ENCODE results near the gene E2F2. TPM values are rescaled to one million over a fixed set of nuclear protein-coding genes. Genes with fewer than 3 reads are reported as not detected.
"Not testable (repeated sequence)": the region's sequence is repeated elsewhere in the genome, so short reads cannot be mapped to it uniquely, and the experiment has no call there.

Gene E2F2
- total RNA-seq, 4 donors from 2014 or later: 0.10 to 0.27 (median 0.17) TPM; not detected in 1

- H3K27me3 ChIP-seq: no peaks in the 10 kb centered on the region
- DNase-seq: no peak
- intact Hi-C loops (cut with DNase I): no loop called here
- peaks cover 0 to 3% of the 10 kb centered on the region in 2 donors for H3K4me1 ChIP-seq
- no peak overlapping the region for H3K4me3 ChIP-seq (replicated peaks in 1 of 3)
- WGBS, 2 donors: 91 to 98% methylated on average over 15 of the region's 15 CpGs
- no peaks in the 10 kb centered on the region for H3K36me3 ChIP-seq
- no peaks in the 10 kb centered on the region for H3K9me3 ChIP-seq
- H3K27ac ChIP-seq: no peak overlapping the region
- TF ChIP-seq, protein P1, sequence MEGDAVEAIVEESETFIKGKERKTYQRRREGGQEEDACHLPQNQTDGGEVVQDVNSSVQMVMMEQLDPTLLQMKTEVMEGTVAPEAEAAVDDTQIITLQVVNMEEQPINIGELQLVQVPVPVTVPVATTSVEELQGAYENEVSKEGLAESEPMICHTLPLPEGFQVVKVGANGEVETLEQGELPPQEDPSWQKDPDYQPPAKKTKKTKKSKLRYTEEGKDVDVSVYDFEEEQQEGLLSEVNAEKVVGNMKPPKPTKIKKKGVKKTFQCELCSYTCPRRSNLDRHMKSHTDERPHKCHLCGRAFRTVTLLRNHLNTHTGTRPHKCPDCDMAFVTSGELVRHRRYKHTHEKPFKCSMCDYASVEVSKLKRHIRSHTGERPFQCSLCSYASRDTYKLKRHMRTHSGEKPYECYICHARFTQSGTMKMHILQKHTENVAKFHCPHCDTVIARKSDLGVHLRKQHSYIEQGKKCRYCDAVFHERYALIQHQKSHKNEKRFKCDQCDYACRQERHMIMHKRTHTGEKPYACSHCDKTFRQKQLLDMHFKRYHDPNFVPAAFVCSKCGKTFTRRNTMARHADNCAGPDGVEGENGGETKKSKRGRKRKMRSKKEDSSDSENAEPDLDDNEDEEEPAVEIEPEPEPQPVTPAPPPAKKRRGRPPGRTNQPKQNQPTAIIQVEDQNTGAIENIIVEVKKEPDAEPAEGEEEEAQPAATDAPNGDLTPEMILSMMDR (IDR thresholded peaks at IDR 0.05): no peak
- no peak for TF ChIP-seq POLR2A (IDR thresholded peaks at IDR 0.05)
Measured at GRCh38 chr1:23509896-23510295, 21.1 kb downstream of the E2F2 start.

DNA sequence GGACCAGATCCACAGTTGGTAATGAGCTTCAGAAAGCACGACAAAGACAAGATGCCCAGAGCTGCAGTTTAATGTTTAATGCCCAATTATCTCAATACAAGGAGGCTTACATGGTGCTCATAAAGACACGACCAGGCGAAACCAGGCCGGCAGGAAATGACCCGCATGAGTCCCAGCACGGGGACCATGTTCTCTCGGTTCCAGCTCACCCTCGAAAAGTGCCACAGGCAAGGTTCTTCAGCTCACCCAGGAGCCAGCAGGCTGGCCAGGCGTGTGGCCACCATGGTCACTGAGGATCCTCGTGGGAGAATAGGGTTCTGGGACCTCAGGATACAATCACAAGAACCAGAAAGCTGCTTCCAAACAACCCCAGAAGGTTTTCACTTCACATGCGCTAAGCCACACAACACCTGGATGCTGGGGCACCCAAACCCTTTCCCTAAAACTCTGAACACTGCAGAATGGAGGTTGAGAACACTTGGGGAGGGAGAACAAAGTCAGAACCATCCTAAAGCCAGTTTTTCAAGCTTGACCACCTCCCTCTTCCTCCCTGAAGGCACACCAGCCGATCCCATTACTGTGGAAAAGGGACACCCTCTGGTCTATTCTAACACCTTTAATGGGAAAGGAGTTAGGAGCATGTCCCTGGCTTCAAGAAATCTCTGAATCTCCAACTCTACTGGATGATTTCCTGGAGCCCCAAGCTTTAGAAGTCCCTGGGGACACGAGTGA lies 24.5 kb downstream of the E2F2 start:
- H3K4me3 ChIP-seq (replicated peaks in 1 of 3): no peak overlapping the region
- WGBS, 2 donors: 90 to 96% methylated on average over 12 to 13 of the region's 13 CpGs
- H3K27ac ChIP-seq: no peak overlapping the region
- no peaks in the 10 kb centered on the region for H3K36me3 ChIP-seq
- intact Hi-C loops (cut with DNase I): no loop called here
- TF ChIP-seq, protein P1 (IDR thresholded peaks at IDR 0.05): no peak
- TF ChIP-seq POLR2A (IDR thresholded peaks at IDR 0.05): no peak
- DNase-seq: no peak
- no peaks in the 10 kb centered on the region for H3K9me3 ChIP-seq
- H3K4me1 ChIP-seq: peaks cover 0 to 4% of the 10 kb centered on the region in 2 donors
- no peaks in the 10 kb centered on the region for H3K27me3 ChIP-seq

GRCh38 chr1:23505851-23506250 lies 25.2 kb downstream of the E2F2 start:
- TF ChIP-seq, protein P1 (IDR thresholded peaks at IDR 0.05): no peak
- TF ChIP-seq POLR2A (IDR thresholded peaks at IDR 0.05): no peak
- intact Hi-C loops (cut with DNase I): no loop called here
- 99 to 100% methylated on average over 6 of the region's 6 CpGs for WGBS, 2 donors

GRCh38 chr1:23504156-23504555 lies 26.9 kb downstream of the E2F2 start:
- H3K36me3 ChIP-seq; H3K4me1 ChIP-seq; H3K4me3 ChIP-seq (replicated peaks in 1 of 3); DNase-seq; H3K9me3 ChIP-seq; H3K27me3 ChIP-seq; intact Hi-C loops (cut with DNase I); H3K27ac ChIP-seq: not testable (repeated sequence)
- WGBS, 2 donors: 38% methylated on average over 4 of the region's 24 CpGs; no CpG with 5 or more reads in 1 of the 2 donors

More at GRCh38 chr1:23505851-23506250, 25.2 kb downstream of the E2F2 start:
- Histone ChIP-seq H3K36me3 (no peaks in the 10 kb centered on the region), H3K4me1 (peaks cover 0 to 4% of the 10 kb centered on the region in 2 donors), H3K27ac (no peak overlapping the region), H3K9me3 (no peaks in the 10 kb centered on the region), H3K4me3 (replicated peaks in 1 of 3) (no peak overlapping the region), H3K27me3 (no peaks in the 10 kb centered on the region)
- DNase-seq: no peak

DNA sequence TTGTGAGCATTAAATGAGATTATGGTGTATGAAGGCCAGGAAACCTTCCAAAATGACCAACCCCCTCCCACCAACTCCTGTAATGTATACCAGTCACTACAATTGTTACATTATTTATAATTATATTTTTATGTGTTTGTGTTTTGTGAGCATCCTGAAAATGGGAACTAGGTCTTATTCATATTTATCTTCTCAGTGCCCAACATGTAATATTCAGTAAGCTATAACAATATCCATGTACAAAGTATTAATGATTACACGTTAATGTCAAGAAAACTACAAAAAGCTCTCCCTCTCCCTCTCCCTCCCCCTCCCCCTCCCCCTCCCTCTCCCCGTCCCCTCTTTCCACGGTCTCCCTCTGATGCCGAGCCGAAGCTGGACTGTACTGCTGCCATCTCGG lies 28.1 kb downstream of the E2F2 start:
- Histone ChIP-seq H3K4me3 (replicated peaks in 1 of 3) (no peak overlapping the region), H3K9me3 (no peaks in the 10 kb centered on the region), H3K27ac (no peak overlapping the region), H3K36me3 (no peaks in the 10 kb centered on the region), H3K4me1 (peaks cover 0 to 4% of the 10 kb centered on the region in 2 donors), H3K27me3 (no peaks in the 10 kb centered on the region)
- intact Hi-C loops (cut with DNase I): no loop called here
- DNase-seq: no peak
- 36 to 58% methylated on average over 6 of the region's 6 CpGs for WGBS, 2 donors
- no peak for TF ChIP-seq POLR2A (IDR thresholded peaks at IDR 0.05)
- TF ChIP-seq, protein P1 (IDR thresholded peaks at IDR 0.05): no peak

Measured in thyroid gland (tissue), 4 donors.